RWPE2 (cell line): ENCODE results near the gene CA9.

Experiments
- ATAC-seq: fragments of 200-7000 bp; cut with Tn5 transposase; 3 replicates; pipeline ENCODE4 v1.9.1; 2021; ENCODE audit warnings: low read depth
- DNase-seq: peaks from one replicate; pipeline ENCODE4 v3.0.0-alpha.2; 2020; ENCODE audit warnings: low spot score
- H3K27ac ChIP-seq: fragments of 450-650 bp; 2 replicates; pipeline ENCODE4 v1.5.1; 2017; ENCODE audit warnings: mild to moderate bottlenecking; ENCODE audit not compliant: poor library complexity, severe bottlenecking
- H3K27me3 ChIP-seq: fragments of 250-450 bp; sonication (Bioruptor Pico); 2 replicates; pipeline ENCODE4 v1.5.1; 2021; ENCODE audit warnings: mild to moderate bottlenecking, moderate library complexity; ENCODE audit not compliant: insufficient read depth, poor library complexity, severe bottlenecking
- H3K36me3 ChIP-seq: fragments of 250-450 bp; sonication (Bioruptor Pico); 2 replicates; pipeline ENCODE4 v1.5.1; 2020; ENCODE audit warnings: low read depth, mild to moderate bottlenecking, moderate library complexity
- H3K4me1 ChIP-seq: fragments of 250-450 bp; sonication (Bioruptor Pico); 2 replicates; pipeline ENCODE4 v1.5.1; 2021; ENCODE audit warnings: mild to moderate bottlenecking, moderate library complexity; ENCODE audit not compliant: insufficient read depth, poor library complexity, severe bottlenecking
- H3K4me3 ChIP-seq: fragments of 250-450 bp; sonication (Bioruptor Pico); 2 replicates; pipeline ENCODE4 v1.5.1; 2021; ENCODE audit warnings: mild to moderate bottlenecking, moderate library complexity; ENCODE audit not compliant: severe bottlenecking
- H3K9me3 ChIP-seq: fragments of 250-450 bp; sonication (Bioruptor Pico); 2 replicates; pipeline ENCODE4 v1.5.1; 2021; ENCODE audit warnings: mild to moderate bottlenecking, moderate library complexity; ENCODE audit not compliant: severe bottlenecking
- CTCF ChIP-seq: fragments of 450-650 bp; IDR thresholded peaks from one replicate; pipeline ENCODE4 v1.5.1; 2017; ENCODE audit warnings: mild to moderate bottlenecking, moderate library complexity; ENCODE audit not compliant: poor library complexity, severe bottlenecking

The CA9 gene

GRCh38 chr9:35664531-35665470 lies 8.9 kb upstream of the CA9 start, which contains the start of gene ARHGEF39:
Gene ARHGEF39, minus strand, starts transcription at chr9:35665195. Its CDS starts 26 bp downstream, at chr9:35665169.
- DNase-seq (no peak), ATAC-seq (peak; percentile 78)
- Histone ChIP-seq H3K4me1 (peaks cover 24% of the 10 kb centered on the region), H3K36me3 (peaks cover 28% of the 10 kb centered on the region), H3K27ac (peak within 1 kb of the TSS; percentile 74), H3K9me3 (no peaks in the 10 kb centered on the region), H3K4me3 (peak within 1 kb of the TSS; percentile 39), H3K27me3 (no peaks in the 10 kb centered on the region)
- peak; percentile 63 for TF ChIP-seq CTCF

GRCh38 chr9:35665471-35665818 lies 8.3 kb upstream of the CA9 start:
- H3K4me3 ChIP-seq: peak overlapping the region; percentile 39
- TF ChIP-seq CTCF: peak; percentile 33
- H3K27ac ChIP-seq: peak overlapping the region; percentile 74
- DNase-seq (no peak), ATAC-seq (no peak)
- H3K9me3 ChIP-seq: no peaks in the 10 kb centered on the region
- H3K27me3 ChIP-seq: no peaks in the 10 kb centered on the region
- peaks cover 24% of the 10 kb centered on the region for H3K4me1 ChIP-seq
- peaks cover 22% of the 10 kb centered on the region for H3K36me3 ChIP-seq

GRCh38 chr9:35666045-35666444 lies 7.7 kb upstream of the CA9 start:
- Histone ChIP-seq H3K27me3 (no peaks in the 10 kb centered on the region), H3K36me3 (peaks cover 16% of the 10 kb centered on the region), H3K4me1 (peaks cover 24% of the 10 kb centered on the region), H3K9me3 (no peaks in the 10 kb centered on the region), H3K27ac (peak overlapping the region; percentile 74), H3K4me3 (no peak overlapping the region)
- TF ChIP-seq CTCF: no peak
- no peak for ATAC-seq
- DNase-seq: no peak

- peaks cover 24% of the 10 kb centered on the region for H3K4me1 ChIP-seq
- H3K9me3 ChIP-seq: no peaks in the 10 kb centered on the region
- no peaks in the 10 kb centered on the region for H3K27me3 ChIP-seq
- DNase-seq: no peak
- peaks cover 11% of the 10 kb centered on the region for H3K36me3 ChIP-seq
- H3K27ac ChIP-seq: no peak overlapping the region
- no peak overlapping the region for H3K4me3 ChIP-seq
- TF ChIP-seq CTCF: no peak
- ATAC-seq: no peak
Measured at GRCh38 chr9:35666549-35666948, 7.2 kb upstream of the CA9 start.

- Histone ChIP-seq H3K36me3 (no peaks in the 10 kb centered on the region), H3K4me1 (peaks cover 26% of the 10 kb centered on the region), H3K9me3 (no peaks in the 10 kb centered on the region), H3K27me3 (no peaks in the 10 kb centered on the region), H3K27ac (no peak overlapping the region), H3K4me3 (no peak overlapping the region)
- TF ChIP-seq CTCF: no peak
- DNase-seq (no peak), ATAC-seq (no peak)
Measured at GRCh38 chr9:35667939-35668338, 5.8 kb upstream of the CA9 start.
